Adipose tissue (tissue), 3 donors: ENCODE measurements around the gene WIPI1. TPM values are rescaled to one million over a fixed set of nuclear protein-coding genes. Genes with fewer than 3 reads are reported as not detected.
"Not testable (repeated sequence)": the region's sequence is repeated elsewhere in the genome, so short reads cannot be mapped to it uniquely, and the experiment has no call there.

ENCODE experiments used
- H3K27ac ChIP-seq: one replicate; pipeline ENCODE4 v1.5.1; 2013; ENCODE audit warnings: low read depth, low read length
- WGBS, 3 donors: extraction: QIAGEN DNeasy Blood & Tissue Kit; methylation state at CpG; one replicate each; pipeline ENCODE4 v1.1.7; 2013; 5-methylcytosine and 5-hydroxymethylcytosine counted together
- polyA plus RNA-seq, 3 donors: library from polyadenylated mRNA; stranded (reverse); fragments of 200-250 nt; gene quantifications; one replicate each; pipeline ENCODE4 v1.2.3, GENCODE V29; 2013
- donor health status: healthy with polysubstance abuse.
- donor health status: Bipolar disorder and iron deficiency.
- donor health status: healthy.

WIPI1 gene
- 10 to 100 TPM; 27.7 to 37.7 (median 37.1) TPM for polyA plus RNA-seq

DNA sequence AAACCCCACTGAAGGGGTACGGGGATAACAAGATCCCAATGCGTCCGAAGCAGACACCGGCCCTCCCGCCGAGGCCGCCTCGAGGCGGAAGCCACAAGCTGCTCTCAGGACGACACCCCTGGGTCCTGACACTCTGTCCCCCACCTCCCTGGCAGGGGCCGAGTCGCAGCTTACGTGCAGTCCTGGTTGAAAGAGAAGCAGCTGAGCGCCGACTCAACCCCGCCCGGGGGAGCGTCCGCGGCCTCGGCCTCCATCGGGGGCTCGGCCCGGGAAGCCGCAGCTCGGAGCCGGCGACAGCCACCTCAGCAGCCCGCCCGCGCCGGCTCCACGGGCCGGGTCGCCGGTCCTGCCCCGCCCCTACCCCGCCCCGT, at the start of gene WIPI1:
TSS of gene WIPI1 (minus strand) at position 329 of the 371 bp plus-strand sequence. CDS start at position 254, 75 bp downstream.
- H3K27ac ChIP-seq: peak within 1 kb of the TSS; percentile 29
- WGBS, 3 donors: 1% methylated on average over 25 to 35 of the region's 39 CpGs

GRCh38 chr17:68505951-68506350, 48.7 kb upstream of the WIPI1 start:
- 69 to 92% (median 80%) methylated on average over 1 of the region's 1 CpG for WGBS, 3 donors
- no peak overlapping the region for H3K27ac ChIP-seq

DNA sequence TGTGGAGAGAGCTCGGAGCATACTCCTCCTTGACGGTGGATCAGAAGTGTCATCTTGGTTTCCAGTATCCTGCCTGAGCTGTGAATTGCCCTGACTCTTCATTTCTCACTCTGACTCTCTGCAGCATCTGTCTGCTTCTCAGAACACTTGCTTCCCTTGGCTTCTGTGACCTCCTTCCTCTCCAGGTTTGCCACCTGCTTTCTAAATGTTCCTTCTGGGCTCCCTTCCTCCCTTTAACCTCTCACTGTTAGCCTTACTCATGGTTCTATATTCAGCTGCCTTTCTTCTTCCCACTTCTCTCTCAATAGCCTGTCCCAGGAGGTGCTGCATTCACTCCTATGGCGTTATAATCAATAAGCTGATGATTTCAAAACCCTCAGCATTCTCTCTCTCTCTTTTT, 43.8 kb upstream of the WIPI1 start:
- no peak overlapping the region for H3K27ac ChIP-seq
- 76 to 89% (median 78%) methylated on average over 3 of the region's 3 CpGs for WGBS, 3 donors

GRCh38 chr17:68499587-68499986, 42.3 kb upstream of the WIPI1 start:
- 91 to 96% (median 93%) methylated on average over 5 of the region's 5 CpGs for WGBS, 3 donors
- no peak overlapping the region for H3K27ac ChIP-seq

GRCh38 chr17:68498479-68499326, 41.4 kb upstream of the WIPI1 start:
- 28 to 52% (median 31%) methylated on average over 7 of the region's 7 CpGs for WGBS, 3 donors
- no peak overlapping the region for H3K27ac ChIP-seq

DNA sequence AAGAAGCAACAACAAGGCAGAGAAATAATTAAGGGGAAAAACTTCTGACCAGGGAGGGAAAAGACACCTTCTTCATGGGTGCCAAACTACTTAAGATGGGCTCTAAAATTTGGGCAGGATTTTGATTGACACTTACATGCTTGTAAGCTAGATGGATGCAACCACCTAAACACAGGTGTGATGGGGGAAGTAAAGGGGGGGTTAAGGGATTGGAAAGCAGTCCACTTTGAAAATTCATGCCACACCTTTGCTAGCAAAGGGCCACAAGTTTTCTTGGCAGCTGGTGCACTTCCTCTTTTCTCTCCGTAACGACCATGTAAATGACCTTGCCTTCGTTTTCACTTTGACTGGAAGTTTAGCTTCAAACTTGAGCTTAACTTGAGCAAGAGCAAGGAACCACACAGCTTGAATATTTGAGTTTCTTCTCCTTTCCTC, 40.6 kb upstream of the WIPI1 start:
- H3K27ac ChIP-seq: no peak overlapping the region
- 3 to 20% (median 4%) methylated on average over 3 of the region's 3 CpGs for WGBS, 3 donors

- no peak overlapping the region for H3K27ac ChIP-seq
- 88 to 97% (median 94%) methylated on average over 4 of the region's 4 CpGs for WGBS, 3 donors
Observed at GRCh38 chr17:68495081-68495480, 37.8 kb upstream of the WIPI1 start.

DNA sequence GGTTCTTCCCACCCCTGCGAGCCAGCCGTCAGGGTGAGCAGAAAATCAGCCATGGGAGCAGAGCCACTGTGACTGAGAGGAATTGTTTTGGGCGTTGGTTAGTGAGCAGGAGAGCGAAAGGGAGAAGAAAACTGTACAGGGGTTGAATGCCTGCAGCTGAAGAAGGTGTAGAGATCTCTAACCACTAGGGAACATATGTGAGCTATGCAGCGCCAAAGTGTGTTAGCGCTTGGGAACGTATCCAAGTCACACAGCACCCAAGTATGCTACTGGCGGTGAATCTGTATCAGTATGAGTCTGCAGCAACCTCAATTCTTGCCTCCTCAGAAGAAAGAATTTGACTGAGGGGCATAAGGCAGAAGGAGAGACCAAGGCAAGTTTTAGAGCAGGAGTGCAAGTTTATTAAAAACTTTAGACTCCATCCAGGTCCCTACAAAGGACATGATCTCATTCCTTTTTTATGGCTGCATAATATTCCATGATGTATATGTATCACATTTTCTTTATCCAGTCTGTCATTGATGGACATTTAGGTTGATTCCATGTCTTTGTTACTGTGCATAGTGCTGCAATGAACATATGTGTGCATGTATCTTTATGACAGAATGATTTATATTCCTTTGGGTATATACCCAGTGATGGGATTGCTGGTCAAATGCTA, 35.2 kb upstream of the WIPI1 start:
- H3K27ac ChIP-seq: not testable (repeated sequence)
- WGBS, 3 donors: 75 to 90% (median 88%) methylated on average over 8 of the region's 8 CpGs

- WGBS, 3 donors: 22 to 43% (median 38%) methylated on average over 12 of the region's 12 CpGs
- no peak overlapping the region for H3K27ac ChIP-seq
Observed at GRCh38 chr17:68491381-68492231, 34.3 kb upstream of the WIPI1 start.

- no peak overlapping the region for H3K27ac ChIP-seq
- WGBS, 3 donors: 58 to 68% (median 59%) methylated on average over 4 of the region's 4 CpGs
Observed at GRCh38 chr17:68489919-68490318, 32.6 kb upstream of the WIPI1 start.

DNA sequence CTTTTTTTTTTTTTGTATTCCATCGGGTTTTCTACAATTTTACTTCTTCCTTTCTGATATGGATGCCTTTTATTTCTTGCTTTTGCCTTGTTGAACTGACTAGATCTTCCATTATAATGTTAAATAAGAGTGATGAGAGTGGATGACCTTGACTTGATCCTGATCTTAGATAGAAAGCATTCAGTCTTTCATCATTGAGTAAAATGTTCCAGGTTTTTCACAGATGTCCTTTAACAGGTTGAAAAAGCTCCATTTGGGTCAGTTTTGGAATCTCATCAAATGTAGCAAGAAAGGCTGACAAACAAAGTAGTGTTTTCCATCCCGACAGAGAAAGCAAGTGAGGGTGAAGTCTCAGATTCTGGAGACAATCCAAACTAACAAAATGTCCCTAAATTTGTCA, 27.2 kb upstream of the WIPI1 start:
- 62 to 73% (median 64%) methylated on average over 2 of the region's 2 CpGs for WGBS, 3 donors
- no peak overlapping the region for H3K27ac ChIP-seq

GRCh38 chr17:68482576-68483041, 25.3 kb upstream of the WIPI1 start:
- WGBS, 3 donors: 28 to 79% (median 77%) methylated on average over 4 of the region's 4 CpGs
- H3K27ac ChIP-seq: no peak overlapping the region

GRCh38 chr17:68480885-68481284, 23.6 kb upstream of the WIPI1 start:
- no peak overlapping the region for H3K27ac ChIP-seq
- WGBS, 3 donors: 76 to 82% (median 78%) methylated on average over 4 of the region's 4 CpGs

DNA sequence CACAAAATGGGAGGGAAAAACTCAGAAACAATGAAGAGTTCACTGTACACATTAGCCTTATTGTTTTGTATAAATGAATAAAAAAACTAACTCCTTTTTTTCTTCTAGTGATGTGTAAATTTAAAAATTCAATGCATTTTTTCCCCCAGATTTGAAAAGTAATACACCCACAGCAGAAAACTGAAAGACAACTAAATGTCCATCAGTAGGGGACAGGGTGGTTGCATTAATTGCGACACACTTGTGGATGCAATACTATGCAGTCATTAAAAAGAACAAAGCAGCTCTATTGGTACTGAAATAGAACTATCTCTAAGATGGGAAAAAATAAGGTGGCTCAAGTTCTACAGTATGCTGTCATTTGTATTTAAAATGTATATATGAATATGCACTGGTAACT, 13.7 kb upstream of the WIPI1 start:
- H3K27ac ChIP-seq: no peak overlapping the region
- WGBS, 3 donors: 90 to 100% (median 92%) methylated on average over 1 of the region's 1 CpG

DNA sequence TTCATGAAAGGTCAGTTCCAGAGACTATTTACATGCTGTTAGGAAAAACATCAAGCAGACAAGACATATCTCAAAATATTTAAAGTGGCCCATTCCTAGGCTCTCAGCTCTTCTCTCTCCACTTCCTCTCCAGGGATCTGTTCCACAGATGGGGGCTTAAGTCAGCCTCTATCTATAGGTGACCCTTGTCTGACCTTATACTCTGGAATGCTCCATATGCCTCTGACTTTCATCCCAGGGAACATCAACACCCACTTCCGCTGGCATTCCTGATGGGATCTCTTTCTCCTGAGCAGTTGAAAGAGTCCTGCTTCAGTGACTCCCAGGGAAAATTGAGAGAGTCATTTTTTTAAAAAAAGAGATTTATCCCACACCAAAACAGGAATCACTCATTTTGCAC, 11.5 kb upstream of the WIPI1 start:
- H3K27ac ChIP-seq: no peak overlapping the region
- WGBS, 3 donors: 86 to 100% (median 87%) methylated on average over 1 of the region's 1 CpG

DNA sequence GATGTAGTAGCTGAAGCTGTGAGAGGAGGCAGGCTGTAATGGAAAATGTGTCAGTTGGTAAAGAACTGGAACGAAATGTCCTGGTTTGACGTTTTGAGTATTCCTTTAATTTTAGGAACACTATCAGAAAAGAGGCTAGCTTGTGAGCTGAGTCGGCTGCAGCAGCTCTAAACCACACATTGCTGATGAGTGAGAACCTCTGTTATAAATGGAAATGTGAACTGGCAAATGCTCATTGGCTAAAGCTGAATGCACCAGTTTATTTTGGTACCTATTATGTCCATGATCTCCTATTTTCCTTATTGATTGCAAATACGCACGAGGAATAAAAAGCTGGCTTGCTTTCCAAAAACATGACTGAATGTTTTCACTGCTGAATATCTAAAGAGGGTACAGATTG, 11.0 kb upstream of the WIPI1 start:
- 55 to 66% (median 66%) methylated on average over 5 of the region's 5 CpGs for WGBS, 3 donors
- no peak overlapping the region for H3K27ac ChIP-seq

- H3K27ac ChIP-seq: no peak overlapping the region
- 38 to 58% (median 57%) methylated on average over 6 of the region's 6 CpGs for WGBS, 3 donors
Observed at GRCh38 chr17:68463211-68464019, 6.1 kb upstream of the WIPI1 start.
